Measurements from ENCODE around the gene TSPEAR. TPM values are rescaled to one million over a fixed set of nuclear protein-coding genes. Genes with fewer than 3 reads are reported as not detected.
"Not testable (repeated sequence)": the region's sequence is repeated elsewhere in the genome, so short reads cannot be mapped to it uniquely, and the experiment has no call there.

Gene TSPEAR
- total RNA-seq, 4 donors from 2014 or later = not detected

GRCh38 chr21:44550807-44551206 lies 160.6 kb downstream of the TSPEAR start:
- H3K27me3 ChIP-seq = peaks cover 0 to 22% of the 10 kb centered on the region in 2 donors
- 66 to 68% methylated on average over 10 of the region's 10 CpGs for WGBS, 2 donors

GRCh38 chr21:44550285-44550684 lies 161.1 kb downstream of the TSPEAR start:
- Histone ChIP-seq H3K9me3 (peaks cover 0 to 31% (median 6%) of the 10 kb centered on the region in 4 donors), H3K27me3 (peaks cover 0 to 22% of the 10 kb centered on the region in 2 donors)
- H3K27ac ChIP-seq; H3K4me1 ChIP-seq; DNase-seq (ENCODE audit: low spot score in 2 of 2); H3K4me3 ChIP-seq; H3K36me3 ChIP-seq: not testable (repeated sequence)
- WGBS, 2 donors = 19 to 25% methylated on average over 11 to 14 of the region's 17 CpGs

More at GRCh38 chr21:44550807-44551206, 160.6 kb downstream of the TSPEAR start:
- Histone ChIP-seq H3K9me3 (peaks cover 0 to 31% (median 5%) of the 10 kb centered on the region in 4 donors), H3K4me3 (no peak overlapping the region), H3K4me1 (no peaks in the 10 kb centered on the region), H3K36me3 (no peaks in the 10 kb centered on the region), H3K27ac (no peak overlapping the region)
- TF ChIP-seq EP300 (IDR thresholded peaks at IDR 0.05) = no peak
- no peak for TF ChIP-seq POLR2A (IDR thresholded peaks at IDR 0.05)
- no peak for DNase-seq (ENCODE audit: low spot score in 2 of 2)

- peaks cover 0 to 31% (median 6%) of the 10 kb centered on the region in 4 donors for H3K9me3 ChIP-seq
- DNase-seq (ENCODE audit: low spot score in 2 of 2) = no peak
- H3K27me3 ChIP-seq = peaks cover 0 to 22% of the 10 kb centered on the region in 2 donors
- 53 to 64% methylated on average over 21 to 25 of the region's 25 CpGs for WGBS, 2 donors
- H3K4me3 ChIP-seq = no peak overlapping the region
- no peak for TF ChIP-seq POLR2A (IDR thresholded peaks at IDR 0.05)
- TF ChIP-seq CTCF (IDR thresholded peaks at IDR 0.05) = no peak
- TF ChIP-seq EP300 (IDR thresholded peaks at IDR 0.05) = no peak
- H3K4me1 ChIP-seq = no peaks in the 10 kb centered on the region
- H3K36me3 ChIP-seq = no peaks in the 10 kb centered on the region
- H3K27ac ChIP-seq = no peak overlapping the region
These were observed 161.7 kb downstream of the TSPEAR start for GRCh38 chr21:44549525-44550211.

GRCh38 chr21:44548922-44549321 lies 162.4 kb downstream of the TSPEAR start:
- Histone ChIP-seq H3K27me3 (peaks cover 0 to 22% of the 10 kb centered on the region in 2 donors), H3K9me3 (peaks cover 0 to 27% (median 6%) of the 10 kb centered on the region in 4 donors), H3K4me3 (no peak overlapping the region), H3K27ac (no peak overlapping the region), H3K4me1 (no peaks in the 10 kb centered on the region), H3K36me3 (no peaks in the 10 kb centered on the region)
- DNase-seq (ENCODE audit: low spot score in 2 of 2) = no peak
- no peak for TF ChIP-seq POLR2A (IDR thresholded peaks at IDR 0.05)
- 17 to 25% methylated on average over 14 of the region's 14 CpGs for WGBS, 2 donors

- TF ChIP-seq EP300 (IDR thresholded peaks at IDR 0.05) (no peak), CTCF (IDR thresholded peaks at IDR 0.05) (no peak), POLR2A (IDR thresholded peaks at IDR 0.05) (no peak)
- H3K27ac ChIP-seq = no peak overlapping the region
- 54 to 63% methylated on average over 13 of the region's 13 CpGs for WGBS, 2 donors
- H3K9me3 ChIP-seq = peaks cover 0 to 31% (median 6%) of the 10 kb centered on the region in 4 donors
- peaks cover 0 to 22% of the 10 kb centered on the region in 2 donors for H3K27me3 ChIP-seq
- no peak for DNase-seq (ENCODE audit: low spot score in 2 of 2)
- no peaks in the 10 kb centered on the region for H3K36me3 ChIP-seq
- H3K4me1 ChIP-seq = no peaks in the 10 kb centered on the region
- no peak overlapping the region for H3K4me3 ChIP-seq
These were observed 163.0 kb downstream of the TSPEAR start for GRCh38 chr21:44548381-44548780.

GRCh38 chr21:44547656-44548331 lies 163.6 kb downstream of the TSPEAR start:
- Histone ChIP-seq H3K27ac (no peak overlapping the region), H3K9me3 (peaks cover 0 to 36% (median 6%) of the 10 kb centered on the region in 4 donors), H3K27me3 (peaks cover 0 to 22% of the 10 kb centered on the region in 2 donors), H3K4me1 (no peaks in the 10 kb centered on the region), H3K4me3 (no peak overlapping the region), H3K36me3 (no peaks in the 10 kb centered on the region)
- DNase-seq (ENCODE audit: low spot score in 2 of 2) = no peak
- 54 to 55% methylated on average over 5 of the region's 5 CpGs for WGBS, 2 donors
- TF ChIP-seq EP300 (IDR thresholded peaks at IDR 0.05) (no peak), CTCF (IDR thresholded peaks at IDR 0.05) (no peak), POLR2A (IDR thresholded peaks at IDR 0.05) (no peak)
